ENCODE measurements around the gene GNA12.

DNA sequence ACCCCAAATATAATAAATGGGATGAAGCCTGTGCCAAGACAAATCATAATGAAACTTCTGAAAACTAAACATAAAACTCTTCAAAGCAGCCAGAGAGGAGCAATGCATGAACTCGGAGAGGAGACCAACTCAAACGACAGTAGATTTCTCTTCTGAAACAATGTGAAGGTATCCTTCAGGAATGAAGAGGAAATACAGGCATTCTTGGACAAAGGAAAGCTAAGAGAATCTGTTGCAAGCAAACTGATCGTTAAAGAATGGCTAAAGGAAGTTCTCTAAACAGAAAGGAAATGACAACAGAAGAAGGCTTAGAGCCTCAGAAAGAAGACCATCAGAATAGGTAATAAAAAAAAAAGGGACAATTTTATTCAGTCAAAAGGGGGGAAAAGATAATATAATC lies 6.6 kb downstream of the GNA12 start:
- TF ChIP-seq, protein P1, sequence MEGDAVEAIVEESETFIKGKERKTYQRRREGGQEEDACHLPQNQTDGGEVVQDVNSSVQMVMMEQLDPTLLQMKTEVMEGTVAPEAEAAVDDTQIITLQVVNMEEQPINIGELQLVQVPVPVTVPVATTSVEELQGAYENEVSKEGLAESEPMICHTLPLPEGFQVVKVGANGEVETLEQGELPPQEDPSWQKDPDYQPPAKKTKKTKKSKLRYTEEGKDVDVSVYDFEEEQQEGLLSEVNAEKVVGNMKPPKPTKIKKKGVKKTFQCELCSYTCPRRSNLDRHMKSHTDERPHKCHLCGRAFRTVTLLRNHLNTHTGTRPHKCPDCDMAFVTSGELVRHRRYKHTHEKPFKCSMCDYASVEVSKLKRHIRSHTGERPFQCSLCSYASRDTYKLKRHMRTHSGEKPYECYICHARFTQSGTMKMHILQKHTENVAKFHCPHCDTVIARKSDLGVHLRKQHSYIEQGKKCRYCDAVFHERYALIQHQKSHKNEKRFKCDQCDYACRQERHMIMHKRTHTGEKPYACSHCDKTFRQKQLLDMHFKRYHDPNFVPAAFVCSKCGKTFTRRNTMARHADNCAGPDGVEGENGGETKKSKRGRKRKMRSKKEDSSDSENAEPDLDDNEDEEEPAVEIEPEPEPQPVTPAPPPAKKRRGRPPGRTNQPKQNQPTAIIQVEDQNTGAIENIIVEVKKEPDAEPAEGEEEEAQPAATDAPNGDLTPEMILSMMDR (IDR thresholded peaks at IDR 0.05 in 4 of 5, conservative IDR thresholded peaks at IDR 0.05 in 1 of 5): no peak
- no peak for TF ChIP-seq POLR2A (IDR thresholded peaks at IDR 0.05)
